Mesodermal cell (in vitro differentiated cells): ENCODE data around the gene OAF.
"Not testable (repeated sequence)": the region's sequence is repeated elsewhere in the genome, so short reads cannot be mapped to it uniquely, and the experiment has no call there.

Experiments
- H3K27ac ChIP-seq: 2 replicates; pipeline ENCODE4 v1.7.0; 2013; ENCODE audit warnings: mild to moderate bottlenecking, low read depth, low read length, moderate library complexity; ENCODE audit not compliant: severe bottlenecking
- H3K36me3 ChIP-seq: 2 replicates; pipeline ENCODE4 v1.7.1; 2013; ENCODE audit warnings: mild to moderate bottlenecking, low read length, moderate library complexity; ENCODE audit not compliant: control insufficient read depth, insufficient read depth
- H3K4me1 ChIP-seq: one replicate; pipeline ENCODE4 v1.7.1; 2013; ENCODE audit warnings: mild to moderate bottlenecking, low read length; ENCODE audit not compliant: insufficient read depth, control insufficient read depth, poor library complexity, severe bottlenecking
- H3K4me3 ChIP-seq: 2 replicates; pipeline ENCODE4 v1.7.0; 2013; ENCODE audit warnings: low read length, control low read depth, mild to moderate bottlenecking; ENCODE audit not compliant: insufficient read depth, poor library complexity, severe bottlenecking; ENCODE audit errors: extremely low read depth
- H3K9me3 ChIP-seq: 2 replicates; pipeline ENCODE4 v1.7.1; 2013; ENCODE audit warnings: mild to moderate bottlenecking, low read length, moderate library complexity; ENCODE audit not compliant: control insufficient read depth
- WGBS, 2 experiments: methylation state at CpG; one replicate each; pipeline ENCODE4 v1.1.5; 2013; ENCODE audit warnings: missing lambda C conversion rate in 2 of 2; ENCODE audit not compliant: insufficient coverage in 2 of 2; 5-methylcytosine and 5-hydroxymethylcytosine counted together

The OAF gene

GRCh38 chr11:120174866-120175265, 36.0 kb upstream of the OAF start:
- Histone ChIP-seq H3K4me1 (peaks cover 12% of the 10 kb centered on the region), H3K4me3 (no peak overlapping the region), H3K27ac (no peak overlapping the region), H3K36me3 (no peaks in the 10 kb centered on the region), H3K9me3 (no peaks in the 10 kb centered on the region)
- WGBS, 2 experiments = 88 to 89% methylated on average over 3 to 4 of the region's 4 CpGs

- H3K36me3 ChIP-seq = no peaks in the 10 kb centered on the region
- H3K9me3 ChIP-seq = no peaks in the 10 kb centered on the region
- H3K27ac ChIP-seq = no peak overlapping the region
- WGBS, 2 experiments = 90 to 100% methylated on average over 5 of the region's 5 CpGs
- no peak overlapping the region for H3K4me3 ChIP-seq
- H3K4me1 ChIP-seq = peaks cover 25% of the 10 kb centered on the region
Measured at GRCh38 chr11:120178561-120179056, 32.2 kb upstream of the OAF start.

GRCh38 chr11:120179057-120179672, 31.7 kb upstream of the OAF start:
- WGBS, 2 experiments = 83 to 91% methylated on average over 7 to 10 of the region's 10 CpGs
- Histone ChIP-seq H3K4me3 (no peak overlapping the region), H3K27ac (no peak overlapping the region), H3K4me1 (peaks cover 25% of the 10 kb centered on the region), H3K36me3 (no peaks in the 10 kb centered on the region), H3K9me3 (no peaks in the 10 kb centered on the region)

GRCh38 chr11:120180063-120180462, 30.8 kb upstream of the OAF start:
- Histone ChIP-seq H3K27ac (peak overlapping the region; percentile 82), H3K4me1 (peaks cover 30% of the 10 kb centered on the region)
- H3K4me3 ChIP-seq, H3K36me3 ChIP-seq, H3K9me3 ChIP-seq: not testable (repeated sequence)
- 93 to 97% methylated on average over 5 to 6 of the region's 6 CpGs for WGBS, 2 experiments

GRCh38 chr11:120180551-120181232, 30.1 kb upstream of the OAF start:
- no peaks in the 10 kb centered on the region for H3K9me3 ChIP-seq
- 57 to 72% methylated on average over 6 of the region's 11 CpGs for WGBS, 2 experiments
- H3K36me3 ChIP-seq = no peaks in the 10 kb centered on the region
- peak overlapping the region; percentile 82 for H3K27ac ChIP-seq
- H3K4me3 ChIP-seq = no peak overlapping the region
- H3K4me1 ChIP-seq = peaks cover 36% of the 10 kb centered on the region

- Histone ChIP-seq H3K9me3 (no peaks in the 10 kb centered on the region), H3K27ac (no peak overlapping the region), H3K36me3 (no peaks in the 10 kb centered on the region), H3K4me1 (peaks cover 40% of the 10 kb centered on the region), H3K4me3 (no peak overlapping the region)
- 88 to 94% methylated on average over 8 of the region's 10 CpGs for WGBS, 2 experiments
Measured at GRCh38 chr11:120181376-120181975, 29.4 kb upstream of the OAF start.

- Histone ChIP-seq H3K9me3 (no peaks in the 10 kb centered on the region), H3K36me3 (no peaks in the 10 kb centered on the region), H3K4me3 (no peak overlapping the region), H3K27ac (no peak overlapping the region), H3K4me1 (peaks cover 40% of the 10 kb centered on the region)
- 64 to 67% methylated on average over 4 to 7 of the region's 7 CpGs for WGBS, 2 experiments
Measured at GRCh38 chr11:120182372-120182771, 28.5 kb upstream of the OAF start.

- WGBS, 2 experiments = 73 to 78% methylated on average over 4 to 5 of the region's 5 CpGs
- Histone ChIP-seq H3K4me3 (no peak overlapping the region), H3K4me1 (peaks cover 40% of the 10 kb centered on the region)
Measured at GRCh38 chr11:120182790-120183491, 27.9 kb upstream of the OAF start.

GRCh38 chr11:120183701-120184141, 27.1 kb upstream of the OAF start:
- H3K36me3 ChIP-seq = no peaks in the 10 kb centered on the region
- no peak overlapping the region for H3K4me3 ChIP-seq
- no peaks in the 10 kb centered on the region for H3K9me3 ChIP-seq
- no peak overlapping the region for H3K27ac ChIP-seq
- H3K4me1 ChIP-seq = peaks cover 36% of the 10 kb centered on the region
- WGBS, 2 experiments = 89 to 94% methylated on average over 5 to 7 of the region's 7 CpGs

More at GRCh38 chr11:120182790-120183491, 27.9 kb upstream of the OAF start:
- no peaks in the 10 kb centered on the region for H3K36me3 ChIP-seq
- no peaks in the 10 kb centered on the region for H3K9me3 ChIP-seq
- no peak overlapping the region for H3K27ac ChIP-seq

GRCh38 chr11:120184371-120184945, 26.4 kb upstream of the OAF start:
- H3K4me3 ChIP-seq = no peak overlapping the region
- no peak overlapping the region for H3K27ac ChIP-seq
- WGBS, 2 experiments = 82 to 83% methylated on average over 6 to 7 of the region's 11 CpGs
- no peaks in the 10 kb centered on the region for H3K36me3 ChIP-seq
- H3K9me3 ChIP-seq = no peaks in the 10 kb centered on the region
- H3K4me1 ChIP-seq = peaks cover 32% of the 10 kb centered on the region
